WTC11 (cell line): ENCODE results near the gene PLA1A.

ENCODE experiments used
- ATF2 ChIP-seq: sonication (generic); formaldehyde crosslinking; IDR thresholded peaks from 2 replicates; pipeline ENCODE4 v1.8.1; 2022; ENCODE audit warnings: low read depth, missing genetic modification reagents, borderline replicate concordance
- CREB1 ChIP-seq: sonication (generic); formaldehyde crosslinking; IDR thresholded peaks from 2 replicates; pipeline ENCODE4 v1.8.0; 2023; ENCODE audit warnings: mild to moderate bottlenecking, missing genetic modification reagents
- CTCF ChIP-seq: fragments of 200-600 bp; IDR thresholded peaks from 2 replicates; pipeline ENCODE4 v1.8.0; 2022; ENCODE audit warnings: antibody characterized with exemption
- E2F5 ChIP-seq: sonication (generic); formaldehyde crosslinking; IDR thresholded peaks from 2 replicates; pipeline ENCODE4 v1.8.1; 2022; ENCODE audit warnings: mild to moderate bottlenecking, moderate library complexity, missing genetic modification reagents
- JUN ChIP-seq: sonication (generic); formaldehyde crosslinking; IDR thresholded peaks from 2 replicates; pipeline ENCODE4 v1.8.0; 2023; ENCODE audit warnings: mild to moderate bottlenecking, missing genetic modification reagents
- NFYB ChIP-seq: sonication (generic); formaldehyde crosslinking; conservative IDR thresholded peaks from 2 replicates; pipeline ENCODE4 v1.8.0; 2022; ENCODE audit warnings: low read depth, missing genetic modification reagents
- SP1 ChIP-seq: sonication (generic); formaldehyde crosslinking; conservative IDR thresholded peaks from 2 replicates; pipeline ENCODE4 v1.8.1; 2022; ENCODE audit warnings: missing genetic modification reagents
- STAT6 ChIP-seq: sonication (generic); formaldehyde crosslinking; conservative IDR thresholded peaks from 2 replicates; pipeline ENCODE4 v1.8.1; 2023; ENCODE audit warnings: mild to moderate bottlenecking, low read depth, missing genetic modification reagents, moderate library complexity
- TP53 ChIP-seq: sonication (generic); formaldehyde crosslinking; IDR thresholded peaks from 2 replicates; pipeline ENCODE4 v1.8.1; 2023; ENCODE audit warnings: mild to moderate bottlenecking, missing genetic modification reagents
- USF1 ChIP-seq: sonication (generic); formaldehyde crosslinking; IDR thresholded peaks from 2 replicates; pipeline ENCODE4 v1.8.0; 2022; ENCODE audit warnings: mild to moderate bottlenecking, missing genetic modification reagents
- USF2 ChIP-seq: sonication (generic); formaldehyde crosslinking; IDR thresholded peaks from 2 replicates; pipeline ENCODE4 v1.8.1; 2023; ENCODE audit warnings: mild to moderate bottlenecking, missing genetic modification reagents, moderate library complexity
- ZNF121 ChIP-seq: sonication (generic); formaldehyde crosslinking; IDR thresholded peaks from 2 replicates; pipeline ENCODE4 v1.8.0; 2023; ENCODE audit warnings: missing genetic modification reagents
- ZNF138 ChIP-seq: sonication (generic); formaldehyde crosslinking; conservative IDR thresholded peaks from 2 replicates; pipeline ENCODE4 v1.8.1; 2022; ENCODE audit warnings: mild to moderate bottlenecking, moderate library complexity, missing genetic modification reagents
- ZNF263 ChIP-seq: sonication (generic); formaldehyde crosslinking; IDR thresholded peaks from 2 replicates; pipeline ENCODE4 v1.8.1; 2022; ENCODE audit warnings: low read depth, mild to moderate bottlenecking, moderate library complexity, missing genetic modification reagents

GRCh38 chr3:119653876-119654275, 56.2 kb downstream of the PLA1A start:
- TF ChIP-seq CTCF (no peak), ZNF263 (CRISPR knock-in tag) (no peak), USF2 (CRISPR knock-in tag) (no peak), E2F5 (CRISPR knock-in tag) (no peak), ATF2 (CRISPR knock-in tag) (no peak), USF1 (CRISPR knock-in tag) (no peak), SP1 (CRISPR knock-in tag) (no peak), ZNF138 (CRISPR knock-in tag) (no peak), ZNF121 (no peak), NFYB (CRISPR knock-in tag) (no peak), CREB1 (CRISPR knock-in tag) (no peak), JUN (CRISPR knock-in tag) (no peak), STAT6 (CRISPR knock-in tag) (no peak), TP53 (CRISPR knock-in tag) (no peak)
